Activated CD4-positive, alpha-beta memory T cell treated with anti-CD3 and anti-CD28 coated beads, Interleukin-2, amount 10 ng/mL, durations not matched to agents 7 days and 5 days (primary cell): Measurements from ENCODE around the gene RNF157. TPM values are rescaled to one million over a fixed set of nuclear protein-coding genes. Genes with fewer than 3 reads are reported as not detected.
A peak's percentile ranks its signal among the peaks of the same experiment; 100 is the strongest.

Experiments used
- CTCF ChIA-PET: fragments of 350-600 bp; sonication (Branson Sonifier 250); formaldehyde crosslinking; loops from one replicate; lab custom pipeline; 2021; ENCODE audit warnings: antibody characterized with exemption, inconsistent platforms; lab: Charles Lee
- POLR2A ChIA-PET: fragments of 350-600 bp; sonication (Branson Sonifier 250); formaldehyde crosslinking; loops from one replicate; lab custom pipeline; 2021; ENCODE audit warnings: antibody characterized with exemption; lab: Charles Lee
- DNase-seq: peaks from one replicate; pipeline ENCODE4 v3.0.0-alpha.2; 2020
- H3K27ac Mint-ChIP-seq: one replicate; pipeline ENCODE4 v1.8.0; 2021; ENCODE audit warnings: mild to moderate bottlenecking, mixed read lengths
- H3K27me3 Mint-ChIP-seq: one replicate; pipeline ENCODE4 v1.8.0; 2021; ENCODE audit warnings: mixed read lengths
- H3K36me3 Mint-ChIP-seq: one replicate; pipeline ENCODE4 v1.8.0; 2021; ENCODE audit warnings: low read depth, mixed read lengths
- H3K4me1 Mint-ChIP-seq: one replicate; pipeline ENCODE4 v1.8.0; 2021; ENCODE audit warnings: mixed read lengths
- H3K4me3 Mint-ChIP-seq: one replicate; pipeline ENCODE4 v1.8.0; 2021; ENCODE audit warnings: mild to moderate bottlenecking, mixed read lengths
- H3K9me3 Mint-ChIP-seq: one replicate; pipeline ENCODE4 v1.8.0; 2021; ENCODE audit warnings: mixed read lengths
- total RNA-seq, 2 experiments: library from RNA; stranded (reverse); gene quantifications; one replicate each; pipeline ENCODE4 v1.2.3, GENCODE V29; 2021

The RNF157 gene
- total RNA-seq, 2 experiments from 2014 or later: 79.8 to 83.9 TPM

DNA sequence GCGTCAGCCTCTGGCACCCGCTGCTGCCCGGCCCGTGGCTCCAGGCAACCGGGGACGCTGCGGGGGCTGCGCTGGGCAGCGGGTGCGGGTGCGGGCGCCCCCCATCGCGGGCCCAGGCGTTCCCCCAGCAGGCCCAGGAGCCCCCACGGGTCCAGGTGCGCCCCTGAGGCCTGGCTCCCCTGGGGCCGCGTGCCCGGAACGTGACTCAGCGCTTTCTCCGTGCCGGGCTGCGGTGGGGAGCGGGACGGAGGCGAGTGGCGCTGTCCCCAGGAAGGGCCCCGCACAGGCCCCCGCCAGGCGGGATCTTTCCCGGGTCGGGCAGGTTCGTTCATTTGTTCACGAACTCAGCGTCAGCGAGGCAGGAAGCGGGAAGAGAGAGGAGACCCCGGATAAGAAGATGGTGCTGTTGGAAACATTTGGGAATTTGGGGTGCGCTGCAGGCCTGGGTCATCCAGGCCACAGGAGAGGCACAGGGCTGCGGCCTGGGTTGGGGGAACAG, 118.3 kb downstream of the RNF157 start:
- peaks cover 20% of the 10 kb centered on the region for H3K4me1 Mint-ChIP-seq
- ChIA-PET POLR2A (interaction anchor here (1.0 to 11.0 kb wide), 9 partner anchors 8 to 158 kb away, joined by 3 to 222 read pairs (median 8); partner anchors contain the start of genes EXOC7 and UBALD2), CTCF (interaction anchor here (0.7 to 11.6 kb wide), 21 partner anchors 16 to 236 kb away, joined by 3 to 187 read pairs (median 6); no protein-coding TSS in a partner anchor)
- no peaks in the 10 kb centered on the region for H3K36me3 Mint-ChIP-seq
- H3K27me3 Mint-ChIP-seq: no peaks in the 10 kb centered on the region
- H3K27ac Mint-ChIP-seq: peak overlapping the region; percentile 60
- no peaks in the 10 kb centered on the region for H3K9me3 Mint-ChIP-seq
- no peak for DNase-seq
- no peak overlapping the region for H3K4me3 Mint-ChIP-seq

GRCh38 chr17:76120658-76121008, 119.7 kb downstream of the RNF157 start:
- no peak for DNase-seq
- POLR2A ChIA-PET: interaction anchor here (1.0 to 11.0 kb wide), 6 partner anchors 9 to 265 kb away, joined by 3 to 222 read pairs (median 6); no protein-coding TSS in a partner anchor
- H3K27ac Mint-ChIP-seq: no peak overlapping the region
- H3K36me3 Mint-ChIP-seq: no peaks in the 10 kb centered on the region
- H3K9me3 Mint-ChIP-seq: no peaks in the 10 kb centered on the region
- H3K27me3 Mint-ChIP-seq: no peaks in the 10 kb centered on the region
- peaks cover 13% of the 10 kb centered on the region for H3K4me1 Mint-ChIP-seq
- CTCF ChIA-PET: interaction anchor here (0.9 to 11.6 kb wide), 20 partner anchors 8 to 233 kb away, joined by 3 to 187 read pairs (median 6); partner anchors contain the start of genes EXOC7 and PRPSAP1
- H3K4me3 Mint-ChIP-seq: no peak overlapping the region

DNA sequence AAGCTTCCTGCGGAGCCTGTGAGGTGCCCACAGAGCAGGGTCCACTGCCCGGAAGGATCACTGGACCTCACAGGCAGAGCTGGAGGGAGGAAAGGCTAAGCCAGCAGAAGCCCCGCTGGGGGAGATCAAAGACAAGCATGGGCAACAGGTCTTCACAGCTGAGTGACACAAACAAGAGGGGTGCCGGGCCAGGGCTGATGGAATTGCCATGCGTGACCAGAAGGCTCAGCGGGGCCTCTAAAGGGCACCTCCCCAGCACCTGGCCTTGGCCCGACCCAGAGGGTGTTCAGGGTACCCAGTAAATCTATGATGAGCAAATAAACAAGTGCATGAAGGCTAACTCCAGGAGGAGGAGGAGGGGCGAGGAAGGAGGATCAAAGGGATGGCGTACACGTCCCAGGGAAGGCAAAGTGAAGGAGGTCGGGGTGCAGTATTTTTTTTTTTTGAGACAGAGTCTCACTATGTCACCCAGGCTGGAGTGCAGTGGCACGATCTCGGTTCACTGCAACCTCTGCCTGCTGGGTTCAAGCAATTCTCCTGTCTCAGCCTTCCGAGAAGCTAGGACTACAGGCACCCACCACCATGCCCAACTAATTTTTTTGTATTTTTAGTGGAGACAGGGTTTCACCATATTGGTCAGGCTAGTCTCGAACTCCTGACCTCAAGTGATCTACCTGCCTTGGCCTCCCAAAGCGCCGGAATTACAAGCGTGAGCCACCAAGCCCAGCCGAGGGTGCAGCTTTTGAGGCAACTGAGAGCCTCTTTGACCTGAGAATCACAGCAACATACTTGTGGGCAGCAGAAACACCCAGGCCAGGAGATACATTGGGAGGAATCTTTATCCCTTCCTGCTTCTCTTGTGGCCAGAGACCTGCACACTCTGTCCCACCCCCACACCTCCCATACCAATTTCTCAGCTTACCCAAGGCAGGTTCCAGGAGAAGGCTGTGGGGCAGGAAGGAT, 120.6 kb downstream of the RNF157 start:
- ChIA-PET POLR2A (interaction anchor here (1.0 to 11.0 kb wide), 4 partner anchors 48 to 160 kb away, joined by 3 to 222 read pairs (median 21); no protein-coding TSS in a partner anchor), CTCF (interaction anchor here (1.0 to 11.6 kb wide), 8 partner anchors 16 to 265 kb away, joined by 4 to 187 read pairs (median 8); partner anchors contain the start of genes EXOC7 and SPHK1)
- Mint-ChIP-seq H3K4me1 (peaks cover 13% of the 10 kb centered on the region), H3K36me3 (no peaks in the 10 kb centered on the region), H3K27ac (no peak overlapping the region), H3K4me3 (no peak overlapping the region), H3K9me3 (no peaks in the 10 kb centered on the region), H3K27me3 (no peaks in the 10 kb centered on the region)
- no peak for DNase-seq

DNA sequence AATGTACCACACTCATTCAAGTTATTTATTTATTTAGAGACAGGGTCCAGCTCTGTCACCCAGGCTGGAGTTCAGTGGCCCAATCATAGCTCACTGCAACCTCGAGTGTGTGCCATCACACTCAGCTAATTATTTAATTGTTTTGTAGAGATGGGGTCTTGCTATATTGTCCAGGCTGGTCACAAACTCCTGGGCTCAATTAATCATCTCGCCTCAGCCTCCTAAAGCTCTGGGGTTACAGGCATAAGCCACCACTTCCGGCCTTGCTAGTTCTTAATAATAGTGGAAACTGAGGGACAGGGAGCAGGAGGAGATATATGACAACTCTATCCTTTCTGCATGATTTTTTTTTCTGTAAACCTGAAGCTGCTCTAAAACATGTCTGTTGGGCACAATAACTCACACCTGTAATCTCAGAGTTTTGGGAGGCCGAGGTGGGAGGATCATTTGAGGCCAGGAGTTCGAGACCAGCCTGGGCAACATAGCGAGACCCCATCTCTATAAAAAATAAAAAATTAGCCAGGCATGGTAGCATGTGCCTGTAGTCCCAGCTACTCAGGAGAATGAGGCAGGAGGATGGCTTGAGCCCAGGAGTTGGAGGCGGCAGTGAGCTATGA, 125.0 kb downstream of the RNF157 start:
- CTCF ChIA-PET: interaction anchor here (1.2 to 2.4 kb wide), 3 partner anchors 10 to 165 kb away, joined by 3 to 14 read pairs (median 3); partner anchors contain the start of gene EXOC7
- DNase-seq: no peak
- no peaks in the 10 kb centered on the region for H3K36me3 Mint-ChIP-seq
- H3K27ac Mint-ChIP-seq: no peak overlapping the region
- H3K4me1 Mint-ChIP-seq: no peaks in the 10 kb centered on the region
- POLR2A ChIA-PET: interaction anchor here (0.6 kb wide), 1 partner anchor 76 kb away, joined by 3 read pairs; no protein-coding TSS in a partner anchor
- no peak overlapping the region for H3K4me3 Mint-ChIP-seq
- H3K9me3 Mint-ChIP-seq: no peaks in the 10 kb centered on the region
- peaks cover 4% of the 10 kb centered on the region for H3K27me3 Mint-ChIP-seq

GRCh38 chr17:76111956-76112355, 128.3 kb downstream of the RNF157 start:
- no peak for DNase-seq
- Mint-ChIP-seq H3K27me3 (peaks cover 4% of the 10 kb centered on the region), H3K4me3 (no peak overlapping the region), H3K9me3 (no peaks in the 10 kb centered on the region), H3K4me1 (no peaks in the 10 kb centered on the region), H3K36me3 (no peaks in the 10 kb centered on the region), H3K27ac (no peak overlapping the region)
- ChIA-PET CTCF (interaction anchor here (1.0 to 1.3 kb wide), 3 partner anchors 9 to 168 kb away, joined by 3 to 5 read pairs (median 3); no protein-coding TSS in a partner anchor), POLR2A (interaction anchor here (0.6 to 0.8 kb wide), 2 partner anchors 9 to 23 kb away, joined by 5 read pairs; partner anchors contain the start of gene EXOC7)

- DNase-seq: no peak
- Mint-ChIP-seq H3K4me1 (peaks cover 14% of the 10 kb centered on the region), H3K27ac (no peak overlapping the region), H3K27me3 (peaks cover 4% of the 10 kb centered on the region), H3K4me3 (no peak overlapping the region), H3K9me3 (no peaks in the 10 kb centered on the region), H3K36me3 (peaks cover 12% of the 10 kb centered on the region)
- ChIA-PET CTCF (interaction anchor here (1.0 to 1.4 kb wide), 2 partner anchors 11 to 93 kb away, joined by 3 to 6 read pairs; no protein-coding TSS in a partner anchor), POLR2A (no interaction called here)
Observed at GRCh38 chr17:76107509-76107908, 132.8 kb downstream of the RNF157 start.

GRCh38 chr17:76106703-76107102, 133.6 kb downstream of the RNF157 start:
- POLR2A ChIA-PET: interaction anchor here (1.2 kb wide), 1 partner anchor 166 kb away, joined by 3 read pairs; no protein-coding TSS in a partner anchor

DNA sequence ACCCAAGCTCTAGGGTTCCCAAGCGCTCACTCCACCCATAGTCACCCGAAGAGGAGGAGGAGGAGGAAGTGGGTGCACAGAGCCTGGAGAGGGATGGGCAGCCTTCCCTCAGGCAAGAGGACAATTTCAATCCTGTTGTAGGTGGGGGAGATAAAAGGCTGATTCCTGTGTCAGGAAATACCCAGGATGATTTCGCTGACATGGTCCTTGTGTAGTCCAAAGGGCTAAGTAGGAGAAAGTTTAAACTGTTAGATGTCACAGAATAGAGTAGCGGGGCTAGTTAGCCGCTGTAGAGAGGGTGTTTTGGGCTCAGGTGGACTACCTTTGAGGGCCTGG, 135.4 kb downstream of the RNF157 start:
- Mint-ChIP-seq H3K4me3 (peak overlapping the region; percentile 30), H3K9me3 (no peaks in the 10 kb centered on the region), H3K4me1 (peaks cover 30% of the 10 kb centered on the region), H3K27me3 (no peaks in the 10 kb centered on the region), H3K27ac (peak overlapping the region; percentile 23), H3K36me3 (peaks cover 26% of the 10 kb centered on the region)
- DNase-seq: no peak
- CTCF ChIA-PET: interaction anchor here (1.8 to 2.6 kb wide), 5 partner anchors 17 to 293 kb away, joined by 4 to 21 read pairs (median 6); no protein-coding TSS in a partner anchor
- POLR2A ChIA-PET: interaction anchor here (1.6 to 3.2 kb wide), 8 partner anchors 10 to 175 kb away, joined by 4 to 37 read pairs (median 7); no protein-coding TSS in a partner anchor

More at GRCh38 chr17:76106703-76107102, 133.6 kb downstream of the RNF157 start:
- DNase-seq: no peak
- CTCF ChIA-PET: interaction anchor here (0.8 to 2.5 kb wide), 5 partner anchors 10 to 173 kb away, joined by 3 to 8 read pairs (median 5); no protein-coding TSS in a partner anchor
- no peak overlapping the region for H3K4me3 Mint-ChIP-seq
- peaks cover 21% of the 10 kb centered on the region for H3K4me1 Mint-ChIP-seq
- no peaks in the 10 kb centered on the region for H3K27me3 Mint-ChIP-seq
- H3K27ac Mint-ChIP-seq: no peak overlapping the region
- no peaks in the 10 kb centered on the region for H3K9me3 Mint-ChIP-seq
- H3K36me3 Mint-ChIP-seq: peaks cover 15% of the 10 kb centered on the region

- POLR2A ChIA-PET: interaction anchor here (0.8 to 3.2 kb wide), 30 partner anchors 8 to 454 kb away, joined by 3 to 37 read pairs (median 5); partner anchors contain the start of genes MRPL38, SRP68, TRIM65 and UBALD2
- H3K9me3 Mint-ChIP-seq: no peaks in the 10 kb centered on the region
- peaks cover 32% of the 10 kb centered on the region for H3K36me3 Mint-ChIP-seq
- CTCF ChIA-PET: interaction anchor here (0.9 to 2.6 kb wide), 10 partner anchors 10 to 293 kb away, joined by 3 to 21 read pairs (median 5); no protein-coding TSS in a partner anchor
- peak overlapping the region; percentile 95 for H3K4me3 Mint-ChIP-seq
- peaks cover 30% of the 10 kb centered on the region for H3K4me1 Mint-ChIP-seq
- H3K27me3 Mint-ChIP-seq: no peaks in the 10 kb centered on the region
- peak overlapping the region; percentile 92 for H3K27ac Mint-ChIP-seq
- no peak for DNase-seq
Observed at GRCh38 chr17:76104140-76104895, 136.0 kb downstream of the RNF157 start.

DNA sequence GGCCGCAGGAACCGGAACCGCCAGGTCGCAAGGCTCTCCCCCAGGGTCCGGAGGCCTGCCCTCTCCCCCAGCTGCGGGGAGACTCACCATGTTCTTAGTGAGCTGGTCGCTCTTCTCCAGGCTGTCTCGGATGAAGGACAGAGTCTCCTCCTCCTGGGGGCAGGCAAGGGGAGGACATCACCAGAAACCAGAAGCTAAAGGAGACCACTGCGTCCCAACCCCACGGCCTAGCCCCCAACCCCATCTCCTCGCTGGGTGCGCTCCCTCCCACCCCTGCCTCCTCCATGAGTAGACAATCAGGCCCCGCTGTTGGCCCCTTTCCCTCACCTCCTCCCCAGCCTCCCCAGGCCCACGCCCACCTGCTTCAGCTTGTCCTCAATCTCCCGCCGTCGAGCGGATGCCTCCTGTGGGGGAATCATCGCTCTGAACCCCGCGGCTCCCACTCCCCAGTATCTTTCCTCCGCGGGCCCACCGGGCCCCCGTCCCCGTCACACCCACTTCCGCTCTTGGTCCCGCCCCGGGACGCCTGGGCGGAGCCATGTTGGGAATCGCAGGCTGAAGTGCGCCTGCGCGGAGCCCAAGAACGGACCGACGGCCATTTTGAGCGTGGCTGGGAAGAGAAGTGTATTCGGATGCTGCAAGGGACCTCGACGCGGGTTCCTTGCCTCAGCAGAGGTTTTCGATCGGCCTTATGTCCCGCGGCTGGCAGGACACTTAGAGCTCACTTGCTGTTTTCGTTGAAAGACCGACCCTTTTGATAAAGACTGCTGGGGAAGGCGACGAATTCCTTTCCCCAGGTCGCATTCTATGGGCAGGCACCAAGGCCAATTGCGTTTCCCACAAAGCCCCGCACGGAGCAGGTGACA, 136.8 kb downstream of the RNF157 start, which contains the start of gene EXOC7:
EXOC7 (minus strand) TSS at position 514 of the 866 bp plus-strand sequence; CDS start at position 419, 95 bp downstream.
- H3K27me3 Mint-ChIP-seq: no peaks in the 10 kb centered on the region
- peaks cover 36% of the 10 kb centered on the region for H3K36me3 Mint-ChIP-seq
- H3K4me1 Mint-ChIP-seq: peaks cover 30% of the 10 kb centered on the region
- ChIA-PET CTCF (interaction anchor here (0.7 to 2.6 kb wide), 11 partner anchors 10 to 294 kb away, joined by 3 to 21 read pairs (median 5); no protein-coding TSS in a partner anchor), POLR2A (interaction anchor here (0.7 to 3.2 kb wide), 35 partner anchors 8 to 455 kb away, joined by 3 to 37 read pairs (median 4); partner anchors contain the start of genes MRPL38, PRPSAP1, SRP68 and TRIM65)
- peak; percentile 94 for DNase-seq
- H3K4me3 Mint-ChIP-seq: peak within 1 kb of the TSS; percentile 95
- peak within 1 kb of the TSS; percentile 92 for H3K27ac Mint-ChIP-seq
- H3K9me3 Mint-ChIP-seq: no peaks in the 10 kb centered on the region
